DMS79 treated with DMSO at 0.1 percent for 48 hours (cell line): ENCODE results near the gene ABCB11.

Source experiments
- DNase-seq: peaks from one replicate; lab custom pipeline; 2025; lab: John Stamatoyannopoulos, UW

Gene ABCB11

GRCh38 chr2:168929031-168929430 lies 102.1 kb downstream of the ABCB11 start:
- DNase-seq = no peak

- peak; percentile 14 for DNase-seq
Measured at GRCh38 chr2:168928113-168928831, 102.9 kb downstream of the ABCB11 start.

- DNase-seq = no peak
Measured at GRCh38 chr2:168926621-168927386, 104.3 kb downstream of the ABCB11 start.

- DNase-seq = peak; percentile 39
Measured at GRCh38 chr2:168920504-168921157, 110.5 kb downstream of the ABCB11 start.

GRCh38 chr2:168916331-168916675 lies 114.8 kb downstream of the ABCB11 start:
- no peak for DNase-seq

- DNase-seq = no peak
Measured at GRCh38 chr2:168915441-168916330, 115.4 kb downstream of the ABCB11 start.

- no peak for DNase-seq
Measured at GRCh38 chr2:168913495-168913894, 117.6 kb downstream of the ABCB11 start.

- DNase-seq = no peak
Measured at GRCh38 chr2:168912901-168913369, 118.2 kb downstream of the ABCB11 start.

- no peak for DNase-seq
Measured at GRCh38 chr2:168912466-168912865, 118.7 kb downstream of the ABCB11 start.

GRCh38 chr2:168910330-168910729 lies 120.8 kb downstream of the ABCB11 start:
- no peak for DNase-seq

- no peak for DNase-seq
Measured at GRCh38 chr2:168907940-168908662, 123.0 kb downstream of the ABCB11 start.

- no peak for DNase-seq
Measured at GRCh38 chr2:168904358-168904757, 126.8 kb downstream of the ABCB11 start.

- no peak for DNase-seq
Measured at GRCh38 chr2:168903888-168904287, 127.2 kb downstream of the ABCB11 start.

- no peak for DNase-seq
Measured at GRCh38 chr2:168901003-168901402, 130.1 kb downstream of the ABCB11 start, which contains the start of gene G6PC2. TSS of gene G6PC2 (plus strand) at chr2:168901291. CDS start at chr2:168901332, 41 bp downstream.

- DNase-seq = no peak
Measured at GRCh38 chr2:168897449-168897848, 133.7 kb downstream of the ABCB11 start.

GRCh38 chr2:168896783-168897182 lies 134.3 kb downstream of the ABCB11 start:
- DNase-seq = no peak

GRCh38 chr2:168895771-168896170 lies 135.4 kb downstream of the ABCB11 start:
- peak; percentile 17 for DNase-seq

- no peak for DNase-seq
Measured at GRCh38 chr2:168894720-168895119, 136.4 kb downstream of the ABCB11 start.

- DNase-seq = no peak
Measured at GRCh38 chr2:168894101-168894500, 137.0 kb downstream of the ABCB11 start.

- no peak for DNase-seq
Measured at GRCh38 chr2:168892327-168892726, 138.8 kb downstream of the ABCB11 start.
